BLaER1 treated with 17β-estradiol and CSF1 and Interleukin-3, amounts not matched to agents 10 nM and 100 nM (cell line): ENCODE data around the gene GBA2.

Experiments
- H3K27ac ChIP-seq, 11 experiments: shearing (Covaris generic); formaldehyde crosslinking; 2 replicates each; pipeline ENCODE4 v1.8.1; 2022
- H3K27me3 ChIP-seq, 11 experiments: shearing (Covaris generic); formaldehyde crosslinking; 2 replicates each; pipeline ENCODE4 v1.8.1; 2022
- H3K36me3 ChIP-seq, 11 experiments: shearing (Covaris generic); formaldehyde crosslinking; 2 replicates each; pipeline ENCODE4 v1.8.1; 2022
- H3K4me1 ChIP-seq, 10 experiments: shearing (Covaris generic); formaldehyde crosslinking; 2 replicates each; pipeline ENCODE4 v1.8.1; 2022
- H3K4me2 ChIP-seq, 11 experiments: shearing (Covaris generic); formaldehyde crosslinking; 2 replicates each; pipeline ENCODE4 v1.8.1; 2022
- H3K4me3 ChIP-seq, 10 experiments: shearing (Covaris generic); formaldehyde crosslinking; 2 replicates each; pipeline ENCODE4 v1.8.1; 2022
- H3K9ac ChIP-seq, 11 experiments: shearing (Covaris generic); formaldehyde crosslinking; 2 replicates each; pipeline ENCODE4 v1.8.1; 2022
- H3K9me3 ChIP-seq, 11 experiments: shearing (Covaris generic); formaldehyde crosslinking; replicated peaks in 1 of 11; 2 replicates each; pipeline ENCODE4 v1.8.1; 2022
- H4K20me1 ChIP-seq, 11 experiments: shearing (Covaris generic); formaldehyde crosslinking; 2 replicates each; pipeline ENCODE4 v1.8.1; 2022
- Cebpa-rat ChIP-seq, 11 experiments: shearing (Covaris generic); IDR thresholded peaks; 2 replicates each; pipeline ENCODE4 v1.8.1; 2022

The GBA2 gene

GRCh38 chr9:35705372-35705771 is 43.7 kb downstream of the GBA2 start:
- no peak overlapping the region for H3K4me3 ChIP-seq
- no peaks in the 10 kb centered on the region for H3K4me1 ChIP-seq
- no peak overlapping the region for H3K27ac ChIP-seq
- no peak overlapping the region for H3K4me2 ChIP-seq
- H3K27me3 ChIP-seq: no peaks in the 10 kb centered on the region
- H3K36me3 ChIP-seq: peaks cover 98 to 100% (median 98%) of the 10 kb centered on the region in 11 experiments
- H3K9ac ChIP-seq: no peak overlapping the region
- peaks cover 0 to 97% (median 14%) of the 10 kb centered on the region in 11 experiments; a peak in 13 of 22 replicates for H4K20me1 ChIP-seq
- no peaks in the 10 kb centered on the region for H3K9me3 ChIP-seq
- TF ChIP-seq Cebpa-rat (IDR thresholded peaks at IDR 0.05): no peak

- no peak overlapping the region for H3K27ac ChIP-seq
- H3K4me1 ChIP-seq: no peaks in the 10 kb centered on the region
- H3K9ac ChIP-seq: no peak overlapping the region
- H3K27me3 ChIP-seq: no peaks in the 10 kb centered on the region
- no peak overlapping the region for H3K4me2 ChIP-seq
- no peak for TF ChIP-seq Cebpa-rat (IDR thresholded peaks at IDR 0.05)
- no peaks in the 10 kb centered on the region for H3K9me3 ChIP-seq
- peaks cover 0 to 99% (median 22%) of the 10 kb centered on the region in 11 experiments; a peak in 15 of 22 replicates for H4K20me1 ChIP-seq
- peaks cover 100% of the 10 kb centered on the region in 11 experiments for H3K36me3 ChIP-seq
- H3K4me3 ChIP-seq: no peak overlapping the region
Observed at GRCh38 chr9:35703906-35704672, 44.9 kb downstream of the GBA2 start.

DNA sequence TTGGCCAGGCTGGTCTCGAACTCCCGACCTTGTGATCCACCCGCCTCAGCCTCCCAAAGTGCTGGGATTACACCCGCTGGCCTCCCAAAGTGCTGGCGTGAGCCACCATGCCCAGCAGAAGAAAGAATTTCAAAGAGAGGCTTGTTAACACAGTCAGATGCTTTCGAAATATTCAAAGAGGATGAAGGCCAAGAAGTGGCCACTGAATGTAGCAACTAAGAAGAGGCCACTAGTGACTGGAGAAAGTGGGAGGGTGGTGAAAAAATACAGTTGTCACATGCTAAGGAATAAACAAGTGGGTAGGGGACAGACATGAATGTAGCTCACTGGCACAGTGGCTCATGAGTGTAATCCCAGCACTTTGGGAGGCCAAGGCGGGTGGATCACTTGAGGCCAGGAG is 46.3 kb downstream of the GBA2 start:
- Histone ChIP-seq H4K20me1 (peaks cover 0 to 99% (median 25%) of the 10 kb centered on the region in 11 experiments; a peak in 16 of 22 replicates), H3K4me1 (no peaks in the 10 kb centered on the region), H3K4me2 (no peak overlapping the region), H3K27me3 (no peaks in the 10 kb centered on the region), H3K27ac (no peak overlapping the region), H3K9ac (no peak overlapping the region), H3K4me3 (no peak overlapping the region), H3K36me3 (peaks cover 100% of the 10 kb centered on the region in 11 experiments), H3K9me3 (no peaks in the 10 kb centered on the region)
- no peak for TF ChIP-seq Cebpa-rat (IDR thresholded peaks at IDR 0.05)

GRCh38 chr9:35700942-35701341 is 48.1 kb downstream of the GBA2 start:
- H3K9me3 ChIP-seq: no peaks in the 10 kb centered on the region
- H3K4me1 ChIP-seq: no peaks in the 10 kb centered on the region
- H3K27me3 ChIP-seq: no peaks in the 10 kb centered on the region
- H3K9ac ChIP-seq: no peak overlapping the region
- H3K36me3 ChIP-seq: peaks cover 99 to 100% (median 100%) of the 10 kb centered on the region in 11 experiments
- H3K4me3 ChIP-seq: no peak overlapping the region
- no peak overlapping the region for H3K4me2 ChIP-seq
- peaks cover 4 to 99% (median 40%) of the 10 kb centered on the region in 11 experiments; a peak in 18 of 22 replicates for H4K20me1 ChIP-seq
- no peak overlapping the region for H3K27ac ChIP-seq
- TF ChIP-seq Cebpa-rat (IDR thresholded peaks at IDR 0.05): no peak

DNA sequence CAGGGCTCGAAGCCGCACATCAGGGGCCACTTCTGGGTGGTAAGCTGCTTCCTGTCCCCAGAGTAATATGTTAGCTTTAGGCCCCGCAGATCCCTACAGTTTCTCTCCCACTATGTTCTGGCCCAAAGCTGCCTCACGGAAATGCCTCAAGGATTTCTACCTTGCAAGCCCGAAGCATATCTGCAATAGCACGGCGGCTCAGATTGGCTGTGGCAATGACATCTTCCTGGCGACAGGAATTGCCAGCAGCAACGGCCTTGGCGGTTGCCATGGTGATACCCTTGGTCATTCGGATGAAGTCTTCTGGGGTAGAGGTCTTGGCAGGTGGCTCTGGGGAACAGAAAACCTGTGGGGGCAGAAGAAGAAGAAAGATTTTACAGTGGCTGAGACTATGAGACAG is 49.0 kb downstream of the GBA2 start:
- H3K36me3 ChIP-seq: peaks cover 93 to 100% (median 96%) of the 10 kb centered on the region in 11 experiments
- no peak overlapping the region for H3K4me2 ChIP-seq
- H3K9me3 ChIP-seq: no peaks in the 10 kb centered on the region
- H3K9ac ChIP-seq: no peak overlapping the region
- no peak for TF ChIP-seq Cebpa-rat (IDR thresholded peaks at IDR 0.05)
- H3K4me1 ChIP-seq: no peaks in the 10 kb centered on the region
- no peak overlapping the region for H3K27ac ChIP-seq
- H3K4me3 ChIP-seq: no peak overlapping the region
- no peaks in the 10 kb centered on the region for H3K27me3 ChIP-seq
- peaks cover 4 to 93% (median 32%) of the 10 kb centered on the region in 11 experiments; a peak in 18 of 22 replicates for H4K20me1 ChIP-seq

DNA sequence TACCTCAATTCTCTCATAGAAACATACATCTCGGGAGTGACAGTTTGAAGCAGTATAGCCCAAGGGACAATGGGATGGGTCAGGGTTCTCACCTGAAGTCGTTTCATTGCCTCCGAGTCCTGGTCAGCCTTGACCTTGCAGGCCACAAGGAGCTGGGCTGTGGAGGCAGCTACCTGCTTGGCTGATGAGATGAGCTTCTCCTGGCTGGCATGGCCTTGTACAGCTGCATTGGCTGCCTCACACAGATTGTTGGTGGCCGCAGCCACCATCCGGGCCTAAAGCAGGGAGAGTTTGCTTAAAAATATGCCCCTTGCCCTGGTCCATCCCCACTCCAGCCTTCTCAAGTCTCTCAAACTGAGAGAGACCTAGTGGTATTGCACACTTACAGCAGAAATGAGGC is 50.8 kb downstream of the GBA2 start:
- H3K9me3 ChIP-seq: no peaks in the 10 kb centered on the region
- H4K20me1 ChIP-seq: peaks cover 4 to 75% (median 32%) of the 10 kb centered on the region in 11 experiments; a peak in 18 of 22 replicates
- H3K36me3 ChIP-seq: peaks cover 75 to 85% (median 78%) of the 10 kb centered on the region in 11 experiments
- H3K27ac ChIP-seq: no peak overlapping the region
- no peak for TF ChIP-seq Cebpa-rat (IDR thresholded peaks at IDR 0.05)
- no peak overlapping the region for H3K9ac ChIP-seq
- no peaks in the 10 kb centered on the region for H3K4me1 ChIP-seq
- H3K27me3 ChIP-seq: no peaks in the 10 kb centered on the region
- no peak overlapping the region for H3K4me3 ChIP-seq
- H3K4me2 ChIP-seq: no peak overlapping the region

DNA sequence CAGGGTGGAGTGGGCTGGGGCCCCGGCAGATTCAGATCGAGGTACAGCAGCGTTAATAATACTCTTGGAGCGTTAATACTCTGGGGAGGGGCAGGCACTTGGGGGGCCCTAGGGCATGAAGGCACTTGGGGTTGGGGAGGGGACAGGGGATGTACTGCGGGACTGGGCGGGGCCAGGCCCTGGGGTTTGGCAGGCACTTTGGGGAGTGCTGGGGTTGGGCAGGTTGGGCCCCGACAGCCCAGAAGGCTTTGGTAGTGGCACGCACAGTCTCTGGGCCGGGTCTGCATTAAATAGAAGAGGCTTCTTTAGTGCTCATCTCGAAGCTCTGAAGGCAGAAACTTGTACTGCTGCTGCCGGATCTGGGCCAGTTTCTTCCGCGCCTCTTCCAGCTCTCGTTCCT is 51.5 kb downstream of the GBA2 start:
- peaks cover 4 to 67% (median 32%) of the 10 kb centered on the region in 11 experiments; a peak in 18 of 22 replicates for H4K20me1 ChIP-seq
- peaks cover 68 to 77% (median 71%) of the 10 kb centered on the region in 11 experiments for H3K36me3 ChIP-seq
- H3K4me1 ChIP-seq: no peaks in the 10 kb centered on the region
- H3K9me3 ChIP-seq: no peaks in the 10 kb centered on the region
- no peaks in the 10 kb centered on the region for H3K27me3 ChIP-seq
- H3K4me2 ChIP-seq: no peak overlapping the region
- TF ChIP-seq Cebpa-rat (IDR thresholded peaks at IDR 0.05): no peak
- no peak overlapping the region for H3K4me3 ChIP-seq
- no peak overlapping the region for H3K9ac ChIP-seq
- no peak overlapping the region for H3K27ac ChIP-seq

DNA sequence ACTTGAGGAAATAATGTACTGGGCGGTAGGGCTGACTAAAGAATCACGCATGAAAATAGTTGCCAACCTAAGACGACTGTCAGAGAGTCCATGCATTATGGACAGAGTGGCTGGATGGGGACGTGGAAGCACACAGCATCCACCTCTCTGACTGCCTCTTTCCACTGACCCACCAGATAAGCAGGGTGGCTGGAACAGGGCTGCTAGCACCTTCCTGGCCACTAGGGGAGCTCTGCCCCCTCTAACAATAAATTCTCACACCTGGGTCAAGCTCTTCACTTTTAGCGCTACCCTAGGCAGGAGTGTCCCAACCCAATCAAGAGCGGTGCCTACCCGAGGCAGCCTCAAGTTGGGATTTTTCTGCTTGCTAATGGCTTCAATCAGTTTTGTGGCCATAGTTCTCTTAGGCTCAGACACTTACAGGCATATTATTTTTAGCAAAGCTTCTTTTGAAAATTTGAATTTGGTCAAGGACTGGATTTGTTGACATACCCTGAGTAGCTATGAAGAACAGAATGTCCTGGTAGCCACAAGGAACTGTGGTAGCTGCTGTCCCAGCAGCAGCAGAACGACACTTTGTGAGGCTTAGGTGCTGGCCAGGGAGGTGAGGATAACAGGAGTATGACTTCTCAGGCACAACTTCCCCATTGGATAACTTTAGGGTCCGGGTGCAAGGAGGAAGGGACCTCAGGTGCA is 52.4 kb downstream of the GBA2 start:
- Histone ChIP-seq H3K4me2 (no peak overlapping the region), H3K4me1 (peaks cover 0 to 4% (median 3%) of the 10 kb centered on the region in 10 experiments; a peak in 14 of 20 replicates), H3K36me3 (peaks cover 60 to 69% (median 63%) of the 10 kb centered on the region in 11 experiments), H3K9me3 (no peaks in the 10 kb centered on the region), H3K27ac (no peak overlapping the region), H3K9ac (no peak overlapping the region), H4K20me1 (peaks cover 4 to 60% (median 32%) of the 10 kb centered on the region in 11 experiments; a peak in 18 of 22 replicates), H3K27me3 (no peaks in the 10 kb centered on the region), H3K4me3 (no peak overlapping the region)
- TF ChIP-seq Cebpa-rat (IDR thresholded peaks at IDR 0.05): no peak

DNA sequence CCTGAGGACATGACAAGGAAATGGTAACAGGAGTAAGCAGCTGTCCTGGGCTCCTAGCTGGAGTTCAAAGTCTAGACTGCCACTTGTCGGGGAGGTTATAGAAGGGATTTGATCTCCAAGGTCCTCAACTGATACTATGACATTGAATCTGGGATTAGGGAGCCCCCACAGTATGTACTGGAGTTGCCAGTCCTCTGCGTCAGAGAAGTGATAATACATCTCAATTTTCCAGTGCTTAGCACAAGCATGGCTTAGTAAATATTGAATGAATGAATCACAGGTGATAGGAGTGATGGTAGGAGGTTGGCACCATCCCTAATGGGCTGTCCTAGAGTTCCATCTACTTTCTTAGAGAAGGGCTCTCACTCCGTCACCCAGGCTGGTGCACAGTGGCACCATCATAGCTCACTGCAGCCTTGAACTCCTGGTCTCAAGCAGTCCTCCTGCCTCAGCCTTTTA is 53.1 kb downstream of the GBA2 start:
- Histone ChIP-seq H3K4me3 (no peak overlapping the region), H3K9ac (no peak overlapping the region), H3K27me3 (no peaks in the 10 kb centered on the region), H3K9me3 (no peaks in the 10 kb centered on the region), H3K4me2 (no peak overlapping the region), H3K36me3 (peaks cover 53 to 62% (median 56%) of the 10 kb centered on the region in 11 experiments), H3K27ac (no peak overlapping the region), H3K4me1 (peaks cover 7 to 11% (median 10%) of the 10 kb centered on the region in 10 experiments), H4K20me1 (peaks cover 4 to 53% (median 32%) of the 10 kb centered on the region in 11 experiments; a peak in 18 of 22 replicates)
- no peak for TF ChIP-seq Cebpa-rat (IDR thresholded peaks at IDR 0.05)
